GM23248 (cell line): Measurements from ENCODE around the gene KCNG2.

Experiments used
- EZH2 ChIP-seq: fragments of 200-600 bp; sonication (generic); IDR thresholded peaks from 2 replicates; pipeline ENCODE4 v1.6.1; 2018; ENCODE audit warnings: antibody characterized with exemption, mild to moderate bottlenecking; ENCODE audit not compliant: insufficient read depth, poor library complexity, severe bottlenecking
- EZH2phosphoT487 ChIP-seq: fragments of 200-600 bp; sonication (generic); IDR thresholded peaks from 2 replicates; pipeline ENCODE4 v1.6.1; 2018; ENCODE audit warnings: antibody characterized with exemption, moderate library complexity, mild to moderate bottlenecking, low read depth; ENCODE audit not compliant: insufficient read depth

DNA sequence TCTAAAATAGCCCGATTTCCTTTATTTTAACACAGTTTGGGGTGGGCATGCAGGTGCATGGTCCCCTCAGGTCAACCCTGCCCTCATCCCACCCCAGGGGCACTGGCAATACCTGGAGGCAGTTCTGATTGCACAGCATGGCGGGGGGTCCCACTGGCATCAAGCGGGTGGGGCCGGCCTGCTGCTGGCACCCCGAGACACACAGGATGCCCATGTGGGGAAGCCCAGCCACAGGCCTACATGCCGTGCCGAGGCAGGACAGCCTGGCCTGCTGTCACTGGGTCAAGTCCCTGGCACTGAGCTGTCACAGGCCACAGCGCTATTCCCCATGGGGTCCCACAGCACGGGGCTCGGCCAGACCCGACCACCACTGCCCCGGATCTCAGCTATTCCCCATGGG, 11.9 kb upstream of the KCNG2 start:
- TF ChIP-seq EZH2phosphoT487 (no peak), EZH2 (no peak)
